ENCODE results near the gene CPED1. TPM values are rescaled to one million over a fixed set of nuclear protein-coding genes. Genes with fewer than 3 reads are reported as not detected.

The CPED1 gene
- total RNA-seq, 2 experiments from 2014 or later = not detected

GRCh38 chr7:121042899-121043298 lies 54.4 kb downstream of the CPED1 start:
- ATAC-seq (no peak), DNase-seq (no peak)
- CTCF ChIA-PET = no interaction called here
- Mint-ChIP-seq H3K36me3 (ENCODE audit: low read depth) (no peaks in the 10 kb centered on the region), H3K27ac (no peak overlapping the region), H3K27me3 (peaks cover 4% of the 10 kb centered on the region), H3K4me3 (no peak overlapping the region), H3K9me3 (no peaks in the 10 kb centered on the region), H3K4me1 (ENCODE audit: low read depth) (no peaks in the 10 kb centered on the region)
- intact Hi-C loops (cut with micrococcal nuclease) = loop anchor here (10.0 kb wide), 1 partner anchor 62 kb away; no protein-coding TSS in a partner anchor
- POLR2A ChIA-PET = no interaction called here
- TF ChIP-seq, protein P1, sequence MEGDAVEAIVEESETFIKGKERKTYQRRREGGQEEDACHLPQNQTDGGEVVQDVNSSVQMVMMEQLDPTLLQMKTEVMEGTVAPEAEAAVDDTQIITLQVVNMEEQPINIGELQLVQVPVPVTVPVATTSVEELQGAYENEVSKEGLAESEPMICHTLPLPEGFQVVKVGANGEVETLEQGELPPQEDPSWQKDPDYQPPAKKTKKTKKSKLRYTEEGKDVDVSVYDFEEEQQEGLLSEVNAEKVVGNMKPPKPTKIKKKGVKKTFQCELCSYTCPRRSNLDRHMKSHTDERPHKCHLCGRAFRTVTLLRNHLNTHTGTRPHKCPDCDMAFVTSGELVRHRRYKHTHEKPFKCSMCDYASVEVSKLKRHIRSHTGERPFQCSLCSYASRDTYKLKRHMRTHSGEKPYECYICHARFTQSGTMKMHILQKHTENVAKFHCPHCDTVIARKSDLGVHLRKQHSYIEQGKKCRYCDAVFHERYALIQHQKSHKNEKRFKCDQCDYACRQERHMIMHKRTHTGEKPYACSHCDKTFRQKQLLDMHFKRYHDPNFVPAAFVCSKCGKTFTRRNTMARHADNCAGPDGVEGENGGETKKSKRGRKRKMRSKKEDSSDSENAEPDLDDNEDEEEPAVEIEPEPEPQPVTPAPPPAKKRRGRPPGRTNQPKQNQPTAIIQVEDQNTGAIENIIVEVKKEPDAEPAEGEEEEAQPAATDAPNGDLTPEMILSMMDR (IDR thresholded peaks at IDR 0.05) = no peak

DNA sequence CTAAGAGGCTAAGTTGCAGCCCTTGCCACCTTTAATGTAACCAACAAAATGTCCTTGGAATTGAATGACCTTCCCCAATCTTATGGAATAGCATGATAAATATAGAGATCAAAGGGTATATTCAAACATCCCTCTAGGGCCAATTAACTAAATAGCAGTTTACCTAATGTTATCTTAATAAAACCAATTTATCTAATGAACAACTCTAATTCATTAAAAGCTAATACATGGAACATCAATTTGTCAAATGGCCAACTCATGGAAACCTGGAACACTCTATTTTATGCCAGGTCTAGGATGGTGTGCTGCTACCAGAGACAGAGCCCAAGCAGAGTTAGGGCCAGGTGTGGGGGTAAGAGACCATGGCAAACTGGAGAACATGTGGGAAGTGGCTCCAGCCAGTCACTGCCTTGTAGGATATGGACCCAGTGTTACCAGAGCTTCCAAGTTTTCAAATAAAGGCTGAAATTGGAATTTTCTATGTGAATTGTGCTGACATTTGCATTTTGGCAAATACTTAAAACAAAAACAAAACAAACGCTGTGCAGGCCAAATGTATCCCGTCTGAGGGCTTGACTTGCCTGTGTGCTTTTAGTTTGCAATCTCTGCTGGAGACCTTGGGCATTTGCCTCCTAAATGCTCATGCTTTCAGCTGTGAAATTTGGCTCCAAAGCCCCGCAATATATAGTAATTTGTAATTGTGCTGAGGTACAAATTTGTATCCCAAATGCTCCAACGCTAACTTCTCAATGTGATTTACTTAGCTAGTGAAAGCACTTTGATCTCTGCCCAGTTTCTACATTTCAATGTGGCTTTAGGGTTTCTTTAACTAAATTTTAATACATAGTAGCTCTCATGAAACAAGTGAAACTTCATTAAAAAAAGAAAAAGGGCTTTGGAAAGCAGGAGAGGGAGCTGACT lies 55.1 kb downstream of the CPED1 start:
- no peak for ATAC-seq
- intact Hi-C loops (cut with micrococcal nuclease) = loop anchor here (10.0 kb wide), 1 partner anchor 61 kb away; no protein-coding TSS in a partner anchor
- Mint-ChIP-seq H3K36me3 (ENCODE audit: low read depth) (no peaks in the 10 kb centered on the region), H3K27ac (no peak overlapping the region), H3K4me3 (no peak overlapping the region), H3K27me3 (peaks cover 4% of the 10 kb centered on the region), H3K9me3 (no peaks in the 10 kb centered on the region), H3K4me1 (ENCODE audit: low read depth) (no peaks in the 10 kb centered on the region)
- TF ChIP-seq, protein P1 (IDR thresholded peaks at IDR 0.05) = no peak
- ChIA-PET POLR2A (no interaction called here), CTCF (no interaction called here)
- DNase-seq = no peak

DNA sequence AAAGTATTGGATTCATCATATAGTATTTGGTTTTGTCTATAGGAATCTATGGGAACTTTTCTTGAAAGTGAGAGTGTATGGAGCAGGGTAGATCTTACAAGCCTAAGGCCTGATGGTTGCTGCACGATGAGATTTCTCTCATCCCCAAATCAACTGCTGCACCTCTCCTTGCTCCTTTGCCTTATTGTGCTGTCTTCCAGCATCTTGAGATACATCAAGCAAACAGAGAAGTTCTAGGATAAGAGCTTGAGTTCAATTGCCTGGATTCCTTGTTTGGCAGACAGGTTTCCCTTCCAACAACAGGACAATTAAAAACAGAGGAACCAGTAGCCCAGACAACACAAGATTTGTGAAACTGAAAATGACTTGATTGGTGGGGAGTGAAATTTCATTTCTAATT lies 56.6 kb downstream of the CPED1 start:
- no peak for DNase-seq
- POLR2A ChIA-PET = no interaction called here
- Mint-ChIP-seq H3K4me3 (no peak overlapping the region), H3K4me1 (ENCODE audit: low read depth) (no peaks in the 10 kb centered on the region), H3K27me3 (peaks cover 2% of the 10 kb centered on the region), H3K36me3 (ENCODE audit: low read depth) (no peaks in the 10 kb centered on the region), H3K9me3 (no peaks in the 10 kb centered on the region), H3K27ac (no peak overlapping the region)
- TF ChIP-seq, protein P1 (IDR thresholded peaks at IDR 0.05) = no peak
- ATAC-seq = no peak
- CTCF ChIA-PET = no interaction called here
- intact Hi-C loops (cut with micrococcal nuclease) = loop anchor here (10.0 kb wide), 1 partner anchor 60 kb away; no protein-coding TSS in a partner anchor

DNA sequence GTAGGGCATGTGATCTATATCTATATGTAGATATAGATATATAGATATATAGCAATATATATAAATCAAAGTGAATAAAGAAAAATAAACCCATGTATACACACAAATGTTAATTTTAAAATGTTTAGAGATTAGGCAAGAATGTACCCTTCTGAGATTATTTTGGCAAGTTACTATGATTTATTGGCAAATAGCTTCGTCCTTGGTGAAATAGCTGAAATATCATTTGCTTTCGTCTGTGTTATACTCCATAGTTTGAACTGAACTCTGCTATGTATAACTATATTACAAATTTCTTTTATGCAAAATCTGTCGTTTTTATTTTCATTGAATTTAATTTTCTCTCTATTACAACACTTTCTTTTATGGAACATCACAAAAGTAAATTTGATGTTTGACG lies 57.5 kb downstream of the CPED1 start:
- DNase-seq (no peak), ATAC-seq (no peak)
- intact Hi-C loops (cut with micrococcal nuclease) = loop anchor here (10.0 kb wide), 1 partner anchor 59 kb away; no protein-coding TSS in a partner anchor
- H3K4me1 Mint-ChIP-seq (ENCODE audit: low read depth) = no peaks in the 10 kb centered on the region
- H3K36me3 Mint-ChIP-seq (ENCODE audit: low read depth) = no peaks in the 10 kb centered on the region
- POLR2A ChIA-PET = interaction anchor here (0.7 kb wide), 1 partner anchor 8 kb away, joined by 3 read pairs; no protein-coding TSS in a partner anchor
- no peaks in the 10 kb centered on the region for H3K27me3 Mint-ChIP-seq
- H3K4me3 Mint-ChIP-seq = no peak overlapping the region
- H3K9me3 Mint-ChIP-seq = no peaks in the 10 kb centered on the region
- TF ChIP-seq, protein P1 (IDR thresholded peaks at IDR 0.05) = no peak
- no peak overlapping the region for H3K27ac Mint-ChIP-seq
- CTCF ChIA-PET = no interaction called here

- CTCF ChIA-PET = no interaction called here
Observed at GRCh38 chr7:121046893-121047468, 58.5 kb downstream of the CPED1 start.

More at GRCh38 chr7:121046893-121047468, 58.5 kb downstream of the CPED1 start:
- TF ChIP-seq, protein P1 (IDR thresholded peaks at IDR 0.05) = no peak
- no peak overlapping the region for H3K27ac Mint-ChIP-seq
- DNase-seq = no peak
- POLR2A ChIA-PET = no interaction called here
- H3K27me3 Mint-ChIP-seq = no peaks in the 10 kb centered on the region
- H3K4me3 Mint-ChIP-seq = no peak overlapping the region
- no peaks in the 10 kb centered on the region for H3K36me3 Mint-ChIP-seq (ENCODE audit: low read depth)
- no peaks in the 10 kb centered on the region for H3K4me1 Mint-ChIP-seq (ENCODE audit: low read depth)
- no peak for ATAC-seq
- no peaks in the 10 kb centered on the region for H3K9me3 Mint-ChIP-seq
- intact Hi-C loops (cut with micrococcal nuclease) = loop anchor here (10.0 kb wide), 1 partner anchor 58 kb away; no protein-coding TSS in a partner anchor

Data from activated CD8-positive, alpha-beta T cell treated with anti-CD3 and anti-CD28 coated beads for 36 hours (primary cell).